Measurements from ENCODE around the gene STX2. TPM values are rescaled to one million over a fixed set of nuclear protein-coding genes. Genes with fewer than 3 reads are reported as not detected.

STX2 gene
- total and polyA plus RNA-seq, 2 experiments from 2014 or later: 16.4 to 35.4 TPM

- Histone ChIP-seq H3K4me1 (ENCODE audit: insufficient read depth) (no peaks in the 10 kb centered on the region), H3F3A (replicated peaks; ENCODE audit: low read depth) (no peaks in the 10 kb centered on the region), H3K4me2 (no peak overlapping the region), H3K4me3 (no peak overlapping the region), H2AFZ (no peak overlapping the region), H4K20me1 (replicated peaks; ENCODE audit: insufficient read depth) (no peaks in the 10 kb centered on the region), H3K27me3 (ENCODE audit: insufficient read depth) (no peaks in the 10 kb centered on the region), H3K79me2 (replicated peaks; ENCODE audit: insufficient read depth) (no peaks in the 10 kb centered on the region), H3K9me2 (ENCODE audit: insufficient read depth) (no peaks in the 10 kb centered on the region), H3K27ac (ENCODE audit: low read depth) (no peak overlapping the region), H3K36me3 (ENCODE audit: insufficient read depth) (peaks cover 10% of the 10 kb centered on the region; the same call in 1 of the 2 replicates)
- peaks cover 7% of the 10 kb centered on the region for H3K4me1 Mint-ChIP-seq
- no peak overlapping the region for H3K4me3 Mint-ChIP-seq
- ATAC-seq (no peak), DNase-seq (ENCODE audit: low spot score) (no peak)
- peaks cover 56% of the 10 kb centered on the region for H3K36me3 Mint-ChIP-seq (ENCODE audit: low read depth)
- H3K27me3 Mint-ChIP-seq (ENCODE audit: insufficient read depth, low read depth, poor library complexity): peaks cover 2% of the 10 kb centered on the region
- no peaks in the 10 kb centered on the region for H3K9me3 Mint-ChIP-seq
- H3K27ac Mint-ChIP-seq: no peak overlapping the region; the same call in 1 of the 2 replicates
- TF ChIP-seq EZH2phosphoT487 (IDR thresholded peaks at IDR 0.05; ENCODE audit: unreplicated experiment): no peak
- no peak for TF ChIP-seq JUNB (IDR thresholded peaks at IDR 0.05; ENCODE audit: unreplicated experiment)
- TF ChIP-seq ZNF331 (CRISPR knock-in tag; IDR thresholded peaks at IDR 0.05; ENCODE audit: low read depth): no peak
- TF ChIP-seq NANOG (IDR thresholded peaks at IDR 0.05; ENCODE audit: borderline replicate concordance): no peak
- TF ChIP-seq EZH2 (IDR thresholded peaks at IDR 0.05; ENCODE audit: low read depth, unreplicated experiment): no peak
- no peak for TF ChIP-seq CTCF (conservative IDR thresholded peaks at IDR 0.05; ENCODE audit: low read depth in 2 of 2)
- no peak for TF ChIP-seq STAT1 (IDR thresholded peaks at IDR 0.05; ENCODE audit: unreplicated experiment)
- no peak for TF ChIP-seq ZNF114 (CRISPR knock-in tag; IDR thresholded peaks at IDR 0.05)
- no peak for TF ChIP-seq POLR2AphosphoS5 (IDR thresholded peaks at IDR 0.05; ENCODE audit: low read depth)
- TF ChIP-seq ZNF462 (CRISPR knock-in tag; IDR thresholded peaks at IDR 0.05): no peak
- TF ChIP-seq CREB1 (CRISPR knock-in tag; IDR thresholded peaks at IDR 0.05; ENCODE audit: low read depth): no peak
- no peak for TF ChIP-seq ETS1 (IDR thresholded peaks at IDR 0.05)
Observed at GRCh38 chr12:130805635-130806034, 33.4 kb downstream of the STX2 start.

Measured in GM23338 (cell line).